Right lung (tissue), 5 donors: Measurements from ENCODE around the gene RFX7. TPM values are rescaled to one million over a fixed set of nuclear protein-coding genes. Genes with fewer than 3 reads are reported as not detected.
A peak's percentile ranks its signal among the peaks of the same experiment; 100 is the strongest.

Experiments used
- DNase-seq, 2 donors: peaks; one replicate each; pipeline ENCODE4 v3.0.0-alpha.2; 2013
- polyA plus RNA-seq, 5 donors: library from polyadenylated mRNA; unstranded; fragments of 120-200 nt; gene quantifications; one replicate each; pipeline versions ENCODE4 v1.2.1 to v1.2.3, GENCODE V29; 2013; ENCODE audit warnings: inconsistent platforms in 1 of 5, low replicate concordance in 1 of 5; ENCODE audit not compliant: insufficient read length in 5 of 5, insufficient read depth in 1 of 5

The RFX7 gene
- polyA plus RNA-seq, 5 donors: 14.1 to 27.9 (median 24.8) TPM

DNA sequence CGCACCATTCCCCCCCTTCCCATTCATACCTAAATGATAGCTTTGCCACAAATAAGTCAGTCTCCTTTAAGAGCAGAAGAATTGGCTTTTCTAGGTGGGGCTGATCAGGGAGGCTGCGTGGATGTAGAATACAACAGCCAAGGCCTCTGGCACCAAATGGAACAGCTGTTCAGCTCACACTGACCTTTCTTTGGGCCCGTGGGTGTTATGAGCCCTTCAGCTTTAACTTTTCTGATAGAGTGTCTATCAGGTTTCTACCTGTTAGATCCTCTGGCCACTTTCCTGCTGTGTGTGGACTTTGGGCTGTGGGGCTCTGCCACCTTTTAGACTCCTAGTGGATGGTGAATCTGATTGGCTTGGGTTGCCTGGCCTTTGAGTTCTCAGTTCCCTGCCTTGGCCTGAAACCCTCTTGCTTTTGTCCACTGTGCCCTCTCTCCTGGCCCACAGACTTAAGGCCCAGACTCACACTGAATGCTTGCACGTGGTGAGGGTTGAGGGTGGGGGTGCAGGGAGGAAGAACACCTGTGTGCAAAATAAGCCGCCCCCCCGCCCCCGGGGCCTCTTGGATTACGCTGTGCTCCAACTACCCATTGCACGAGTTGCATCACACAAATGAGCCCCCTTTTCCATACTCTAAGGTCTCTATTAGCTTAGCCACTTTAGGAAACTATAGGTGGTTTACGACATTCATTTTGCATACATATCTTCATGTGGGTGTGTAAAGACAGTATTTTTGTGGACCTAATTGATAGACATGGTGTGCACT lies 1.3 kb upstream of the RFX7 start:
- no peak for DNase-seq

DNA sequence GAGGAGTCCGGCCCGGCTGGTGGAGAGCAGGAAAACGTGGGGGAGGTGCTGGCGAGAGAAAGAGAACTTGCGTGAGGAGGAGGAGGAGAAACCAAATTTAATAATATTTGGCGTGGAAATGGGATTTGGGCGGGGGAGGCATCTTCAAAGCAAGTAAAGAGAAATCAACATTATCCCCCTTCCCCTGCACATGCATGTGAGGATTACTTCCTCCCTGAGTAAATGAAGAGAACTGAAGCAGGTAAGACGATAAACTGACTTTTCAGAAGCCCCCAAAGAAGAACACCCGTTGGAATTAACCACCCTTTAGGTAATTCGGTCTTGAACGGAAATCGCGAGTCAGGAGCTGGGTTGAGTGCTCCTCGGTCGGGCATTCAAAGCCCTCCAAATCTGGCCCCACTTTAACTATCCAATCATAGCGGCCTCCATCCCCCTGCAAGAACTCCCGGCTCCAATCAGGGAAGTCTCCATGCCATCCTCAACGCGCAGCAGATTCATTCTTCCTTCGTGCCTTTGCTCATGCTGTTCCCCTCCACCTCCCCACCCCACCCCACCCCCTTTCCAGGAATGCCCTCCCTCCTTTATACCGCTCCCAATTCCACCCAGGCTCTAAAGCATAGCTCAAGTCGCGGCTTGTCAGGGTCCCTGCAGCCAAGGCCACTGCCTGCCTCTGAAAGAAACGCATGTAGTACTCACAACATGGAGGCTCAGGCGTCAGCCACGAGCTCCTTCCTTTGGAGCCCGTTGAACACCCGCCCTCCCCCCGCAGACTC lies 545 bp upstream of the RFX7 start:
- peak; percentile 48 to 57 for DNase-seq

DNA sequence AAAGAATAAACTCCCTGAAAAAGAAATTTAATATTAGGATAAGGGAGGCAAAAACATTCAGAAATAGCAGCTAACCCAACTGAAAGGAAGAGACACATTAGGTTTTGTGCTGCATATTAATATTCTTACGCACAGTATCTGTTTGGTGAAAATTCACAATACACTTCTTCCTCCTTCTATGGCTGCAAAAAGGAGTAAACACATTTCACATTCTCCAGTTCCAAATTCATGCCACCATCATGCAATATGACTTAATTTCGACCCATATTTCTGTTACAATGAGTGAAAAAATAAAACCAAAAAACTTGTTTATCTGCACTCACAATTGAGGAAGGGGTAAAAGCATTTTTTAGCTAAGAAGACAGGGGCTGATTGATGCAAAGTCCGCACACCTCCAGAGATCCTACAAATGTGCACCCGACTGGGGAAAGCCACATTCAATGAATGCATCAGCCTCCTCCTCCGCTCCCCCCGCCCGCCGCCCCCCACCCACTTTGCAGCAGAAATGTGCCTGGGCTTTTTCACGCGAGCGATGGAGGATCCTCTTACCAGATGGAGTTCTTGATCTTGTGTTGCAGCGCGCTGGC lies 1.0 kb downstream of the RFX7 start:
- peak in 1 of 2 donors; percentile 11 for DNase-seq

DNA sequence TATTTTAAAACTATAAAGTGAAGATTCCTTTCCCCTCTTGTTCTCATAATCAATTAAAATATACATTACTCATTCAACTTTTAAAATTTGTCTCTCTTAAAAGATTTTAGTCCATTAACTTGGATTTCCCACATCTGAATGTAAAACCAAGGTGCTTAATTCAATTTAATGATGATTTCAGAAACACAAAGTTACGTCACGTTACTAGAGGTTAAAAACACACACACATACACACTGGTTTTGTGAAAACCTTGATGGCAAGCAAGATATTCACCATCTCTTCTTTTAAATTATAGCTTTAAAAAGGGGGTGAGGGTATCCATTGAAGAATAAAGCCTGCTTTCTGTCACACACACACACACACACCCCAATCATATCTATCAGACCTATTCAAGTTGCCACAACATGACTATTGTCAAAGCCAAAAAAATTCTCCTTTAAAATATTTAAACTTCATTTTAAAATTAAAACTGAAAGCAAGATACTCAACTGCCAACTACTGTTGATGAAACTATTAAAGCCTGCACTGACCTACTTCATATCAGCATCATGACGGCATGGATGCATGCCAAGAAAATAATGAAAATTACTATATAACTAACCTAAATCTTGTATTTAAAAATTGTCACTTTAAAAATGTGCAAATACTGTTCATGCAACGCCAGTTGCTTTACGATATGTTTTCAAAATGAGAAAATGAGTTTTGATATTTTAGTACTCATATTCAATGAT lies 2.1 kb downstream of the RFX7 start:
- DNase-seq: no peak

DNA sequence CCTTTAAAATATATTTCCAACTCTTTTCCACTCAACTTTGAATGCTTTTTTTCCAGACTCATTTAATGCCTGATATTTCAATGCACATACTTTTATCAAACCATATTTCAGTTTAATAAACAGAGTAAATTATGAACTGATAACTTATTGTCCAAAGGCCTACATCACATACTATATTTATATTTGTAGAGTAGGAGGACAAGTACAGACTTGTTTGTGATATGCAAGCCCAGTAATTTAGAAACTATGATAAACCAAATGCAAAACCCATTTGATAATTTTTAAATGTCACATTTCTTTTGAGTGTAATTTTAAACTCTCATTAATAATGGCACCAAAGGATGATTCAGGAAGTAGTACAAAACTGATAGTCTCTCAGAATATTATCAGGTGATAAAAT lies 3.3 kb downstream of the RFX7 start:
- DNase-seq: no peak

DNA sequence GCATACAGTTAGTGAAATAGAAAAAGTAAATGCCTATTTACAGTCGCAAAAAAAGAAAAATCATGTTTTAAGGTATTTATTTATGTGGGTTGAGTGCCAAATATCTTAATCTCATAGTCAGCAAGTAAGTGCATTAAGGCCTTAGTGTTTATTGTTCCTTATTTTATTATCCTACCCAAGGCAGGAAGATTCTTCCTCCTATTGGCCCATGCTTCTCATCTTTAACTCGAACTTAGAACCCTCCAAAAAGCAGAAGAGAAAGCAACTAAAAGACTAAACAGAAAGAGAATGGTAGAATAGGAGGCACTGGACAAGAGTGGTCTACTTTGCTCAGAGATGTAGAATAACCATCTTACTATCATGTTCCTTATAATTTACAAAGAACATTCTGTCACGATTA lies 7.5 kb downstream of the RFX7 start:
- no peak for DNase-seq

DNA sequence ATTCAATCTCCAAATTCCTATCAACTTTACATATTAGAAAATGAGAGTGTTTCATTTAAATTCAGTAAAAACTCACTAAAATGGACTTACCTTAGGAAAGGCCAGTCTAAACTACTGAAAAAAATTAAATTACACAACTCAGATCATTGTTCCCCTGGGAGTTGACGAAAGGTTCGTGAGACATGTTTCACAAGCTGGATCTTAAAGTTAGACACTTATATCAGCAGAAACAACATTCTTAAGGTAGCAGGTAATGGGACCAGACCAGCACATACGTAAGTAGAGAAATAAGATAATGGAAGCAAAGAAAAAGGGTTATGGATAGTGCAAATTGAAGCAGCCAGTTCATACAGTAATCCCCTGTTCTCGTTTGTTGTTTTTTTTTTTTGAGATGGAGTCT lies 8.9 kb downstream of the RFX7 start:
- no peak for DNase-seq

DNA sequence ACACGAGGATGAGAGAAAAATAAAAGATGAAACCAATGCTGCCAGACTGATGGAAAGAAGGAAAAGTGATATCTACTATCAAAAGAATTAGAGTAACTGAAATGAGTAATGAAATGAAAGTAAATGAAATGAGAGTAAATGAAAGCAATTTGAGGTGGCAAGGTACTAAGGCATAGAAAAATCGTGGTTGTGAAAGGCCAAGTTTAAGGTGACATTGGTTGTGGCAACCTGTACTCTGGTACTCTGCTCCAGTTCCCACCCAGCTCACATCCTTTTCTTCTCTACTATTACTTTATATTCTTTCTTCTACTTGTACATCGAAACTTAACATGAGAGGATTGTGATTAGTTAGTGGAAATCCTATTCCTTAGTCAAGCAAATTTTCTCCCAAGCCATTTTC lies 10.1 kb downstream of the RFX7 start:
- no peak for DNase-seq

DNA sequence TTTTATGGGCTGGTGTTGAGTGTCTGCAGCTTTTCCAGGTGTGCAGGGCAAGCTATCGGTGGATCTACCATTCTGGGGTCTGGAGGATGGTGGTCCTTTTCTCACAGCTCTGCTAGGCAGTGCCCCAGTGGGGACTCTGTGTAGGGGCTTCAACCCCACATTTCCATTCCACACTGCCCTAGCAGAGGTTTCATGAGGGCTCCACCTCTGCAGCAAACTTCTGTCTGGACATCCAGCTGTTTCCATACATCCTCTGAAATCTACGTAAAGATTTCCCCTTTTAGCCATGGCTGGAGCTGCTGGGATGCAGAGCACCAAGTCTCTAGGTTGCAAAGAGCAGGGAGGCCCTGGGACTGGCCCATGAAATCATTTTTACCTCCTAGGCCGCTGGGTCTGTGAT lies 11.6 kb downstream of the RFX7 start:
- no peak for DNase-seq

DNA sequence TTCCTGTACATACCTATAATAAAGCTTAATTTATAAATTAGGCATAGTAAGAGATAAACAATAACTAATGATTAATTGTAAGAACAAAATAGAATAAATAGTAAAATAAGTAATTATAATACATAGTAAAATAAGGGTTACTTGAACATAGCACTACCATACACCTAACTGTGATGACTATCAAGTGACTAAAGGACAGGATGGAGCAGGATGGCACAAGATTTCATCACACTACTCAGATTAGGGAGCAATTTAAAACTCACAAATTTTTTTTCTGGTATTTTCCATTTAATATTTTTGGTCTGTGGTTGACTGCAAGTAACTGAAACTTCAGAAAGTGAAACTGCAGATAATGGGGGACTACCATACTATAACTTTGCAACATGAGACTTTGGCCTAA lies 14.8 kb downstream of the RFX7 start:
- no peak for DNase-seq

DNA sequence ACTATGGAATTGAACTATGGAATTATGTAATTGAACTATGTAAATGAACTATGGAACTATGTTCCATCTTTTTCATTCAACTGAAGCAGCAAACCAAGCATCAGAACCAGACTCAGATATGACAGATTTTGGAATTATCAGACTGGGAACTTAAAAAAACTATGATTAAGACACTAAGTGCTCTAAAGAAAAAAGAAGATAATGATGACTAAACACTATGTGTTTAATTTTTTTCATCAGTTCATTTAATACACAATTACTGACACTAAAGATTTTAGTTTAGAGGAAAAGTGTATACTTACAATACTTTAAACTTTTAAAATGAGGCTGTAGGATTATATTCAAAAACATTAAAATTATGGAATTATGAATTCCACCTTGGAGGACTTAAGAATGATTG lies 15.3 kb downstream of the RFX7 start:
- no peak for DNase-seq

DNA sequence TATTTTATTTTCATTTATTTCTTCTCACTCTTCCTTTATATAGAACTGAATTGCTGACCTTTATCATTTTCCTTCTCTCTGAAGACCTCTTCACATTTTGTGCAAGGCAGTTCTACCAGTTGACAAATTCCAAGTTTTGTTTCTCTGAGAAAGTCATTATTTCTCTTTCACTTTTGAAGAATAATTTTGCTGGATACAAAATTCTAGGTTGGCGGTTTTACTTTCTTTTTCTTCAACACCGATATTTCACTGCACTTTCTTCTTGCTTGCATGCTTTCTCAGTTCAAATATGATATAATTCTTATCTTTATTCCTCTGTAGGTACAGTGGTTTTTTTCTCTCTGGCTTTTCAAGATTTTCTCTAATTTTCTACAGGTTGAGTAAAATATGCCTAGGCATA lies 15.9 kb downstream of the RFX7 start:
- no peak for DNase-seq

DNA sequence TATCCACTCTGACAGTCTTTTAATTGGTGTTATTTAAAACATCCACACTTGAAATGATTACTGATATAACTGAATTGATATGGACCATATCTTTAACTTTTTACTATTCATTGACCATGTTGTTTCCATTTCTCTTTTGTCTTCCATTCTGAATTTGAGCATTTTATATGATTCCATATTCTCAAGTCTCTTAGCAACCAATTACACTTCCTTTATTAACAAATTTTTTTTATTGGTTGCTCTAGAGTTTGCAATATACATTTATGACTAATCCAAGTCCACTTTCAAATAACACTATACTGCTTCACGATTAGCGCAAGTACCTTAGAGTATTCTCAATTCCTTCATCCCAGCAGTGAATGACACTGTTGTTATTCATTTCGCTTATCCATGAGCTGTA lies 16.4 kb downstream of the RFX7 start:
- no peak for DNase-seq

DNA sequence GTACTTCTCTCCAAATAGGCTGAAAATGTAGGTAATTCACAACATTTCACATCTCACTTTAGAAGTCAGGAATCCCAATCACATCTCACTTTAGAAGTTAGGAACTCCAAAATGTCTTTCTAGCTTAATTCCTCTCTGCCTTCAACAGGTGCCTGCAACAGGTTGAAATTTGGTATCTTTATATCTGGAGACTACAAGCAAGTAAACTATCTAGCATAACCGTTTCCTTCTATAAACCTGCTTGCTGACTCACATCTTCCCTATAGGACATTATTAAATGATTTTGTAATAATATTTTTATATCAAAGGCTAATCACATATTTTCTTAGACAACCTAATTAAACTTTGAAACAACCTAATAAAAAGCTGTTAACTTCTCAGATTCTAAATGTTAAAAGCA lies 18.2 kb downstream of the RFX7 start:
- no peak for DNase-seq

DNA sequence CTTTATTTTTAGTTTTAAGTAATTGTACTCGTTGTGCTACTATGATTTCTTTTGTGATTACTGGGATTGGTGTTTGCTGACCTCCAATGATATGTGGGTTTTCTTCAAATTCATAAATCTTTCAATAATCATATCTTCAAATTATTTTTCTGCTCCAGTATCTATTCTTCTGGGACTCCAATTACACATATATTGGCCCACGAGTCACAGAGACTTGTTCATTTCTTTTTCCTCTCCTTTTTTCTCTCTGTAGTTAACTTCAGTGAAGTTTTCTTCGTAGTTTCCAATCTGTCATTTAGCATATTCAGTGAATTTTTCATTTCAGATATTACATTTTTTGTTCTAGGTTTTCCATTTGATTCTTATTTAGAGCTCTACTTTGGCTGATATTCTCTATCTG lies 21.4 kb downstream of the RFX7 start:
- DNase-seq: no peak

DNA sequence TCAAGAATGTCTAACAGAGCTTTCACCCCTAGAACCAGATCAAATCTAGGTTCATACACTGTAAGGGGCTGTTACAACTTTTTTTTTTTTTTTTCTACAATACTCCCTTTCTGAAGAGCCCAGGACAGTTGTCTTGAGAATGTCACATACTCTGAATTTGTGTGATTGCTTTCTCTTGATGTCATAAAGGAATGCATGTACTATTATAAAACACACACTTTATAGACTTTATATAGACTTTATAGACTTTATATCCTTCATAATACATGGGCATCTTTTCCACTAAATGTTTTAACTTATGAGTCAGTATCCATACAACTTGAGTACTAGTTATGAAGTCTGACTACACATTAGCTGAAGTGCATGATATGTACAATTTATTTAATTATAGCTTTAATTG lies 26.3 kb downstream of the RFX7 start:
- DNase-seq: no peak

DNA sequence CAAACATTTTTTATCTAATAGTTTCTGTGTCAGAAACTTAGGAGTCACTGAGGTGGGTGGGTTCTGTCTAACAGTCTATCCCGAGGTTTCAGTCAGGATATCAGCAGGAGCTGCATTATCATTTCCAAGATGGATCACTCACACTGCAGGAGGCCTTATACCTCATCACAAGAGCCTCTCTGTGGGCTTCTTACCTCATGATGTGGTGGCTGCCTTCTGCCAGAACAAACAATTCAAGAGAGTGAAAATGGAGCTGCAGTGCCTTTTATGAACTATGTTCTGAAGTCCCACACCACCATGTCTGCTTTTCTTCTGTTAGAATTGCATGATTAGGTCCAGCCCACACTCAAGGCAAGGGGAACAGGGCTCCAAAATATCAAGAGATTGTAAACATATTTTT lies 27.9 kb downstream of the RFX7 start:
- no peak for DNase-seq

DNA sequence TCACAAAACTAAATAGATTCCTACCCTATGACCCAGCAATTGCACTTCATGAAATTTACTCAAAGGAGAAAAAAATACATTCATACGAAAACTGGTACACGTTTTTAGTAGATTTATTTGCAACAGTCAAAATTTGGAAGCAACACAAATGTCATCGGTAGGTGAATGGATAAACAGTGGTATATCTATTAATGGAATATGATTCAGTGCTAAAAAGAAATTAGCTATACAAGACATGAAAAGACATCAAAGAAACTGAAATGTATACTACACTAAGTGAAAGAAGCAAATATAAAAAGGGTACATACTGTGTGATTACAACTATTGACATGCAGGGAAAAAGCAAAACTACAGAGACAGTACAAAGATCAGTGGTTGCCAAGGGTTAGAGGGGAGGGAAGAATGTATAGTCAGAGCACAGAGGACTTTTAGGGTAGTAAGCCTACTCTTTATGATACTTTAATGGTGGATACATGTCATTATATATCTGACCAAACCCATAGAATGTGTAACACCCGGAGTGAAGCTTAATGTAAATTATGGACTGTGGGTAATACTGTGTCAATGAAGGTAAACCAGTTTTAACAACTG lies 31.6 kb downstream of the RFX7 start:
- no peak for DNase-seq

DNA sequence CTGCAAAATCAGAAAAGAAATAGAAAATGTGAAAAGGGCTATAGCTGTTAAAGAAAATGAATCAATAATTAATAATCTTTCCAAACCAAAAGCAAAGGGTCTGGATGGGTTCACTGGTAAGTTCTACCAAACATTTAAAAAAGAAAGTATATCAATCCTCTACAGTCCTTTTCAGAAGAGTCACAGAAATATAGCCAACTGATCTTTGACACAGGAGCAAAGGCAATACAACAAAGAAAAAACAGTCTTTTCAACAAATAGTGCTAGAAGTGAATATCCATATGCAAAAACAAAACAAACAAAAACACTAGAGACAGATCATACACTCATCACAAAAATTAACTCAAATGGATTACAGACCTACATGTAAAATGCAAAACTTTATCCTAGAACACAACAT lies 32.6 kb downstream of the RFX7 start:
- DNase-seq: no peak

DNA sequence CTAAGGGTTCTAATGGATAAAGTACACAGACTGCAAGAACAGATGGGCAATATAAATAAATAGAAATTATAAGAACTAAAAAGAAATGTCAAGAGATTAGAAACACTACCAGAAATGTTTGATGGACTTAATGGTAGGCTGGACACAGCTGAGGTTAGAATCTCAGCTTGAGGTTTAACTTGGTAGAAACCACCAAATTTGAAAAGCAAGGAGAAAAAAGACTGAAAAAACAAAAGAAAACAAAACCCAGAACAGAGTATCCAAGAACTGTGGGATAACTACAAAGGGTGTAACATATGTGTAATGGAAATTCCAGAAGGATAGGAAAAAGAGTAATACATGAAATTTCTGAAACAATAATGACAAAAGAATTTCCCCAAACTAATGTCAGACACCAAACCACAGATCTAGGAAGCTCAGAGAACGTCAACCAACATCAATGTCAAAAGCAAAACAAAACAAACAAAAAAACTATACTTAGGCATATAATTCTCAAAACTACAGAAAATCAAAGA lies 35.0 kb downstream of the RFX7 start:
- DNase-seq: no peak

DNA sequence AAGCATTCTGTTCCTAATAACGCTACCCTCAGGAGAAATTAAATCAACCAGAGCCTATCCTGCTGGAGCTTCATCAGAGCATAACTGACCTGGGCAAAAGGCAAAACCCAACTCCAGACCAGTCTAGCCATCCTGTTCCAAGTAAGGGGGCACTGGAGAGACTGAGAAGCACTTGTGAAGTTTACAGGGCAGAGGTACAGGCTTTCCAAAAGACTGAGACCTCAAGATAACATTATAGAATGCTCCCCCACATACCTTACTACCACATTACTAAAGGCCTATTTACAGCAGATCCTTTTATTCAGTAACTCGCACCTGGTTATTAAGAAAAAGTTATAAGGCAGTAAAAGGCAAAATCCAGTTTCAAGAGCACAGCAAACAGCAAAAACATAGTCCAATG lies 35.5 kb downstream of the RFX7 start:
- no peak for DNase-seq

DNA sequence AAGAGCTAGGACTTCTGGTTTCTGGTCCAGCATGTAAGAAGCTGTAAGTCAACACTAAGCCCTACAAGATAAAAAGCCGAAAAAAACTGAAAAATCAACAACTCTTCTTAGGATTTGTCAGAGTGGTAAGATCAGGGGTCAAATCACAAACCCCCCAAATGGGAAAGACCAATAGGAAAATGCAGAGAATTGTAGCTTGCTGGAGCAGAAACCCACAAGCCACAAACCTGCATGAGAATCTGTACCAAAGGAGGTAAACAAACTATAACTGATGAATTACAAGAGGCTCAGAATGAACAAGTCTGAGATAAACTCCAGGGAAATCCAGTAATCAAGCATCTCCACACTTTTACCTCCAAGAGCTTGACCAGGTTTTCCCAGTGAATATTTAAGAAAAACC lies 36.0 kb downstream of the RFX7 start:
- no peak for DNase-seq
